Stomach (tissue), 4 donors: ENCODE results near the gene CD3E.

Source experiments
- POLR2A ChIP-seq, 4 donors: fragments of 450-650 bp; IDR thresholded peaks; one replicate each; pipeline ENCODE4 v1.6.1; 2016; ENCODE audit warnings: antibody characterized with exemption in 4 of 4, control low read depth in 2 of 4, mild to moderate bottlenecking in 1 of 4, moderate library complexity in 1 of 4
- POLR2AphosphoS5 ChIP-seq, 3 donors: sonication (generic); formaldehyde crosslinking; IDR thresholded peaks; one replicate each; pipeline ENCODE4 v1.6.1; 2016; ENCODE audit warnings: antibody characterized with exemption in 3 of 3
- TF ChIP-seq, protein P1 (sequence below), 7 experiments: fragments of 450-650 bp in 4 of 7; fragments of 200-600 bp in 3 of 7; sonication (generic) in 3 of 7; IDR thresholded peaks; one replicate each; pipeline ENCODE4 v1.5.1; 2016 to 2019; ENCODE audit warnings: antibody characterized with exemption in 7 of 7, control low read depth in 2 of 7, mild to moderate bottlenecking in 1 of 7

DNA sequence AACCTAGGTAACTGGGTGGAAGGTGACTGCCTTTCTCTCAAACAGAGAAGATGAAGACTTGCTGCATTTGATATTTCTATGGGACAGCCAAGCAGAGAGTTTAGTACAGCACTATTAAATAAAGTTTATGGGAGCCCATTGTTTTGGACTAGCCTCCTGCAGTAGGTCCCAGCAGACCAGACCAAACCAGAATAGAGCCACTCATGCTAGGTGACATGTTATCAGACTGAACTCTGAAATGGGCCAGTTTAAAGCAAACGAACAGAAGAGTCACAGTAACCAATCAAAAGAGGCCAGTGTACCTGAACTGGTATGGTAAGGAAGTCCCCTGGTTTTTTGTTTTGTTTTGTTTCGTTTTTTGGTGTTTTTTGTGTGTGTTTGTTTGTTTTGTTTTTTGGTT, 32.5 kb upstream of the CD3E start:
- TF ChIP-seq, protein P1, sequence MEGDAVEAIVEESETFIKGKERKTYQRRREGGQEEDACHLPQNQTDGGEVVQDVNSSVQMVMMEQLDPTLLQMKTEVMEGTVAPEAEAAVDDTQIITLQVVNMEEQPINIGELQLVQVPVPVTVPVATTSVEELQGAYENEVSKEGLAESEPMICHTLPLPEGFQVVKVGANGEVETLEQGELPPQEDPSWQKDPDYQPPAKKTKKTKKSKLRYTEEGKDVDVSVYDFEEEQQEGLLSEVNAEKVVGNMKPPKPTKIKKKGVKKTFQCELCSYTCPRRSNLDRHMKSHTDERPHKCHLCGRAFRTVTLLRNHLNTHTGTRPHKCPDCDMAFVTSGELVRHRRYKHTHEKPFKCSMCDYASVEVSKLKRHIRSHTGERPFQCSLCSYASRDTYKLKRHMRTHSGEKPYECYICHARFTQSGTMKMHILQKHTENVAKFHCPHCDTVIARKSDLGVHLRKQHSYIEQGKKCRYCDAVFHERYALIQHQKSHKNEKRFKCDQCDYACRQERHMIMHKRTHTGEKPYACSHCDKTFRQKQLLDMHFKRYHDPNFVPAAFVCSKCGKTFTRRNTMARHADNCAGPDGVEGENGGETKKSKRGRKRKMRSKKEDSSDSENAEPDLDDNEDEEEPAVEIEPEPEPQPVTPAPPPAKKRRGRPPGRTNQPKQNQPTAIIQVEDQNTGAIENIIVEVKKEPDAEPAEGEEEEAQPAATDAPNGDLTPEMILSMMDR (IDR thresholded peaks at IDR 0.05): no peak
- TF ChIP-seq POLR2A (IDR thresholded peaks at IDR 0.05) (no peak), POLR2AphosphoS5 (IDR thresholded peaks at IDR 0.05) (peak in 1 of 3 donors; percentile 25)
